GM23338 (cell line): Measurements from ENCODE around the gene DOCK1. TPM values are rescaled to one million over a fixed set of nuclear protein-coding genes. Genes with fewer than 3 reads are reported as not detected.

Experiments
- ATAC-seq: fragments of 200-7000 bp; cut with Tn5 transposase; 3 replicates; pipeline ENCODE4 v1.9.1; 2020
- DNase-seq: peaks from one replicate; pipeline ENCODE4 v3.0.0-alpha.2; 2015; ENCODE audit warnings: low spot score
- H2AFZ ChIP-seq: fragments of 200-600 bp; sonication (generic); 2 replicates; pipeline ENCODE4 v1.8.0; 2016; ENCODE audit warnings: antibody characterized with exemption, mild to moderate bottlenecking, moderate library complexity
- H3F3A ChIP-seq: fragments of 200-600 bp; sonication (generic); replicated peaks from 2 replicates; pipeline ENCODE4 v1.8.0; 2017; ENCODE audit warnings: antibody characterized with exemption, mixed run types, low read depth
- H3K27ac ChIP-seq: fragments of 200-600 bp; sonication (generic); 2 replicates; pipeline ENCODE4 v1.6.1; 2016; ENCODE audit warnings: low read depth
- H3K27me3 ChIP-seq: fragments of 200-600 bp; sonication (generic); 2 replicates; pipeline ENCODE4 v1.8.0; 2016; ENCODE audit warnings: mild to moderate bottlenecking, mixed run types, moderate library complexity; ENCODE audit not compliant: insufficient read depth
- H3K36me3 ChIP-seq: fragments of 200-600 bp; sonication (generic); 2 replicates; pipeline ENCODE4 v1.8.0; 2016; ENCODE audit warnings: mild to moderate bottlenecking; ENCODE audit not compliant: insufficient read depth
- H3K4me1 ChIP-seq: fragments of 200-600 bp; sonication (generic); 2 replicates; pipeline ENCODE4 v1.8.0; 2016; ENCODE audit warnings: mild to moderate bottlenecking, moderate library complexity; ENCODE audit not compliant: insufficient read depth
- H3K4me2 ChIP-seq: fragments of 200-600 bp; sonication (generic); 2 replicates; pipeline ENCODE4 v1.7.1; 2017; ENCODE audit warnings: mixed run types
- H3K4me3 ChIP-seq: fragments of 200-600 bp; sonication (generic); 2 replicates; pipeline ENCODE4 v1.6.1; 2016; ENCODE audit warnings: mixed run types
- H3K79me2 ChIP-seq: fragments of 200-600 bp; sonication (generic); replicated peaks from 2 replicates; pipeline ENCODE4 v1.8.0; 2017; ENCODE audit warnings: mild to moderate bottlenecking; ENCODE audit not compliant: insufficient read depth
- H3K9me2 ChIP-seq: fragments of 200-600 bp; sonication (generic); 2 replicates; pipeline ENCODE4 v1.8.0; 2017; ENCODE audit not compliant: insufficient read depth
- H4K20me1 ChIP-seq: fragments of 200-600 bp; sonication (generic); replicated peaks from 2 replicates; pipeline ENCODE4 v1.8.0; 2017; ENCODE audit warnings: mild to moderate bottlenecking; ENCODE audit not compliant: insufficient read depth
- H3K27ac Mint-ChIP-seq: 2 replicates; pipeline ENCODE4 v1.8.0; 2020; ENCODE audit warnings: inconsistent platforms, mild to moderate bottlenecking, moderate library complexity, mixed read lengths
- H3K27me3 Mint-ChIP-seq: 3 replicates; pipeline ENCODE4 v1.8.0; 2022; ENCODE audit warnings: low read depth, mild to moderate bottlenecking, moderate library complexity, mixed read lengths, inconsistent platforms; ENCODE audit not compliant: insufficient read depth, poor library complexity
- H3K36me3 Mint-ChIP-seq: 3 replicates; pipeline ENCODE4 v1.8.0; 2021; ENCODE audit warnings: low read depth, mild to moderate bottlenecking, inconsistent platforms, moderate library complexity, mixed read lengths
- H3K4me1 Mint-ChIP-seq: 3 replicates; pipeline ENCODE4 v1.8.0; 2020; ENCODE audit warnings: mild to moderate bottlenecking, inconsistent platforms, mixed read lengths
- H3K4me3 Mint-ChIP-seq: 3 replicates; pipeline ENCODE4 v1.8.0; 2021; ENCODE audit warnings: moderate library complexity, mild to moderate bottlenecking, inconsistent platforms, mixed read lengths
- H3K9me3 Mint-ChIP-seq: 3 replicates; pipeline ENCODE4 v1.8.0; 2020; ENCODE audit warnings: moderate library complexity, mild to moderate bottlenecking, inconsistent platforms, mixed read lengths
- CREB1 ChIP-seq: fragments of 250-450 bp; sonication (Bioruptor Pico); IDR thresholded peaks from 2 replicates; pipeline ENCODE4 v1.5.0; 2020; ENCODE audit warnings: low read depth, mild to moderate bottlenecking, moderate library complexity
- ETS1 ChIP-seq: IDR thresholded peaks from 2 replicates; pipeline ENCODE4 v1.6.1; 2016; ENCODE audit warnings: antibody characterized with exemption
- EZH2 ChIP-seq: fragments of 200-600 bp; sonication (generic); IDR thresholded peaks from one replicate; pipeline ENCODE4 v1.8.0; 2017; ENCODE audit warnings: antibody characterized with exemption, mild to moderate bottlenecking, low read depth; ENCODE audit not compliant: unreplicated experiment
- EZH2phosphoT487 ChIP-seq: fragments of 200-600 bp; sonication (generic); IDR thresholded peaks from one replicate; pipeline ENCODE4 v1.8.1; 2018; ENCODE audit warnings: antibody characterized with exemption; ENCODE audit not compliant: unreplicated experiment
- JUNB ChIP-seq: IDR thresholded peaks from one replicate; pipeline ENCODE4 v1.6.1; 2016; ENCODE audit warnings: antibody characterized with exemption; ENCODE audit not compliant: unreplicated experiment
- NANOG ChIP-seq: IDR thresholded peaks from 2 replicates; pipeline ENCODE4 v1.6.1; 2016; ENCODE audit warnings: antibody characterized with exemption, borderline replicate concordance
- POLR2AphosphoS5 ChIP-seq: IDR thresholded peaks from 2 replicates; pipeline ENCODE4 v1.6.1; 2016; ENCODE audit warnings: antibody characterized with exemption, low read depth
- STAT1 ChIP-seq: IDR thresholded peaks from one replicate; pipeline ENCODE4 v1.6.1; 2016; ENCODE audit warnings: antibody characterized with exemption; ENCODE audit not compliant: unreplicated experiment
- ZNF114 ChIP-seq: fragments of 250-450 bp; sonication (Bioruptor Pico); IDR thresholded peaks from 2 replicates; pipeline ENCODE4 v1.5.0; 2020; ENCODE audit warnings: mild to moderate bottlenecking, moderate library complexity
- ZNF331 ChIP-seq: fragments of 250-450 bp; sonication (Bioruptor Pico); IDR thresholded peaks from 2 replicates; pipeline ENCODE4 v1.5.0; 2020; ENCODE audit warnings: low read depth, mild to moderate bottlenecking, moderate library complexity
- ZNF462 ChIP-seq: fragments of 250-450 bp; sonication (Bioruptor Pico); IDR thresholded peaks from 2 replicates; pipeline ENCODE4 v1.5.0; 2020; ENCODE audit warnings: mild to moderate bottlenecking, moderate library complexity
- polyA plus RNA-seq: library from polyadenylated mRNA; unstranded; fragments of >200 nt; fragmentation: Nextera tagmentation; extraction: Ambion mirVana; gene quantifications from 2 replicates; pipeline ENCODE4 v1.2.1, GENCODE V29; 2016
- total RNA-seq: library from RNA; depleted of rRNA; stranded (reverse); fragments of >200 nt; shearing (Covaris generic); gene quantifications from 2 replicates; pipeline ENCODE4 v1.2.3, GENCODE V29; 2014
- TF ChIP-seq, protein P1 (sequence below), 2 experiments: fragments of 200-600 bp in 1 of 2; sonication (generic) in 1 of 2; conservative IDR thresholded peaks; 2 replicates each; pipeline versions ENCODE4 v1.5.1 to v1.6.1; 2016 to 2017; ENCODE audit warnings: antibody characterized with exemption in 2 of 2, low read depth in 2 of 2, mild to moderate bottlenecking in 2 of 2, moderate library complexity in 1 of 2
- TF ChIP-seq, protein P2 (sequence below): IDR thresholded peaks from one replicate; pipeline ENCODE4 v1.6.1; 2018; ENCODE audit warnings: antibody characterized with exemption; ENCODE audit not compliant: unreplicated experiment

Gene DOCK1
- total and polyA plus RNA-seq, 2 experiments from 2014 or later: 13.2 to 55.3 TPM

DNA sequence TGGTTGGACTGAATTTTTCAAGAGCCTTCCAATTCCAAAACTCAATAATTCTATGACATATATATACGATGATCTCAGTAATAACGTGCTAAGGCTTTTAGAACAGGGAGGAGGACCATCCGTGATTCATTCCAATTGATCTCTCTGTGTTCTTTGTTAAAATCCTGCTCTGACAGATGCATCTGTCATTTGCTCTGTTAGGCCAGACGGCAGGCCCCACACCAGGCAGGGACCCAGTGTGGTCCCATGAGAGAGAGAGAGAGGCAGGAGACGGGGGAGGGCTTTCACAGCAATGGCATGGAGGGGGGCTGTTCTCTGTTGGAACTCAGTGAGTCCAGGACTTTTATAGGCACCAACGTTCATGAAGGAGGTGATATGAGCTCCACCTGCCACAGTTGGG lies 451.1 kb downstream of the DOCK1 start:
- H4K20me1 ChIP-seq: no peaks in the 10 kb centered on the region
- no peak overlapping the region for H3K4me3 ChIP-seq
- H3K9me2 ChIP-seq: no peaks in the 10 kb centered on the region
- peaks cover 4% of the 10 kb centered on the region; the same call in 1 of the 3 replicates for H3K36me3 Mint-ChIP-seq
- ATAC-seq (no peak), DNase-seq (no peak)
- no peak overlapping the region for H3K27ac Mint-ChIP-seq
- H3K27me3 Mint-ChIP-seq: no peaks in the 10 kb centered on the region
- no peak overlapping the region for H3K27ac ChIP-seq
- H2AFZ ChIP-seq: no peak overlapping the region
- H3F3A ChIP-seq: no peaks in the 10 kb centered on the region
- H3K4me1 Mint-ChIP-seq: peaks cover 21% of the 10 kb centered on the region; the same call in 2 of the 3 replicates
- no peak overlapping the region for H3K4me2 ChIP-seq
- H3K27me3 ChIP-seq: no peaks in the 10 kb centered on the region
- no peak overlapping the region for H3K4me3 Mint-ChIP-seq
- no peaks in the 10 kb centered on the region for H3K9me3 Mint-ChIP-seq
- H3K4me1 ChIP-seq: no peaks in the 10 kb centered on the region
- no peaks in the 10 kb centered on the region for H3K36me3 ChIP-seq
- no peaks in the 10 kb centered on the region for H3K79me2 ChIP-seq
- no peak for TF ChIP-seq NANOG
- TF ChIP-seq EZH2: no peak
- TF ChIP-seq EZH2phosphoT487: no peak
- no peak for TF ChIP-seq ETS1
- no peak for TF ChIP-seq JUNB
- TF ChIP-seq CREB1 (CRISPR knock-in tag): no peak
- TF ChIP-seq, protein P1, sequence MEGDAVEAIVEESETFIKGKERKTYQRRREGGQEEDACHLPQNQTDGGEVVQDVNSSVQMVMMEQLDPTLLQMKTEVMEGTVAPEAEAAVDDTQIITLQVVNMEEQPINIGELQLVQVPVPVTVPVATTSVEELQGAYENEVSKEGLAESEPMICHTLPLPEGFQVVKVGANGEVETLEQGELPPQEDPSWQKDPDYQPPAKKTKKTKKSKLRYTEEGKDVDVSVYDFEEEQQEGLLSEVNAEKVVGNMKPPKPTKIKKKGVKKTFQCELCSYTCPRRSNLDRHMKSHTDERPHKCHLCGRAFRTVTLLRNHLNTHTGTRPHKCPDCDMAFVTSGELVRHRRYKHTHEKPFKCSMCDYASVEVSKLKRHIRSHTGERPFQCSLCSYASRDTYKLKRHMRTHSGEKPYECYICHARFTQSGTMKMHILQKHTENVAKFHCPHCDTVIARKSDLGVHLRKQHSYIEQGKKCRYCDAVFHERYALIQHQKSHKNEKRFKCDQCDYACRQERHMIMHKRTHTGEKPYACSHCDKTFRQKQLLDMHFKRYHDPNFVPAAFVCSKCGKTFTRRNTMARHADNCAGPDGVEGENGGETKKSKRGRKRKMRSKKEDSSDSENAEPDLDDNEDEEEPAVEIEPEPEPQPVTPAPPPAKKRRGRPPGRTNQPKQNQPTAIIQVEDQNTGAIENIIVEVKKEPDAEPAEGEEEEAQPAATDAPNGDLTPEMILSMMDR (conservative IDR thresholded peaks at IDR 0.05; ENCODE audit: low read depth in 2 of 2): no peak
- TF ChIP-seq ZNF331 (CRISPR knock-in tag): no peak
- TF ChIP-seq STAT1: no peak
- TF ChIP-seq, protein P2, sequence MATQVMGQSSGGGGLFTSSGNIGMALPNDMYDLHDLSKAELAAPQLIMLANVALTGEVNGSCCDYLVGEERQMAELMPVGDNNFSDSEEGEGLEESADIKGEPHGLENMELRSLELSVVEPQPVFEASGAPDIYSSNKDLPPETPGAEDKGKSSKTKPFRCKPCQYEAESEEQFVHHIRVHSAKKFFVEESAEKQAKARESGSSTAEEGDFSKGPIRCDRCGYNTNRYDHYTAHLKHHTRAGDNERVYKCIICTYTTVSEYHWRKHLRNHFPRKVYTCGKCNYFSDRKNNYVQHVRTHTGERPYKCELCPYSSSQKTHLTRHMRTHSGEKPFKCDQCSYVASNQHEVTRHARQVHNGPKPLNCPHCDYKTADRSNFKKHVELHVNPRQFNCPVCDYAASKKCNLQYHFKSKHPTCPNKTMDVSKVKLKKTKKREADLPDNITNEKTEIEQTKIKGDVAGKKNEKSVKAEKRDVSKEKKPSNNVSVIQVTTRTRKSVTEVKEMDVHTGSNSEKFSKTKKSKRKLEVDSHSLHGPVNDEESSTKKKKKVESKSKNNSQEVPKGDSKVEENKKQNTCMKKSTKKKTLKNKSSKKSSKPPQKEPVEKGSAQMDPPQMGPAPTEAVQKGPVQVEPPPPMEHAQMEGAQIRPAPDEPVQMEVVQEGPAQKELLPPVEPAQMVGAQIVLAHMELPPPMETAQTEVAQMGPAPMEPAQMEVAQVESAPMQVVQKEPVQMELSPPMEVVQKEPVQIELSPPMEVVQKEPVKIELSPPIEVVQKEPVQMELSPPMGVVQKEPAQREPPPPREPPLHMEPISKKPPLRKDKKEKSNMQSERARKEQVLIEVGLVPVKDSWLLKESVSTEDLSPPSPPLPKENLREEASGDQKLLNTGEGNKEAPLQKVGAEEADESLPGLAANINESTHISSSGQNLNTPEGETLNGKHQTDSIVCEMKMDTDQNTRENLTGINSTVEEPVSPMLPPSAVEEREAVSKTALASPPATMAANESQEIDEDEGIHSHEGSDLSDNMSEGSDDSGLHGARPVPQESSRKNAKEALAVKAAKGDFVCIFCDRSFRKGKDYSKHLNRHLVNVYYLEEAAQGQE: no peak
- TF ChIP-seq POLR2AphosphoS5: no peak
- no peak for TF ChIP-seq ZNF114 (CRISPR knock-in tag)
- TF ChIP-seq ZNF462: no peak
